K562 (cell line): ENCODE results near the gene DOK1. TPM values are rescaled to one million over a fixed set of nuclear protein-coding genes. Genes with fewer than 3 reads are reported as not detected.

Experiments used
- ATAC-seq: fragments of 200-7000 bp; cut with Tn5 transposase; 3 replicates; pipeline ENCODE4 v1.9.1; 2020; ENCODE audit warnings: moderate library complexity
- BruUV-seq: library from RNA; stranded (reverse); fragments of 400-500 nt; replicated peaks from 2 replicates; lab custom pipeline; 2021; lab: Mats Ljungman, UMichigan
- CTCF ChIA-PET: fragments of 300-600 bp; formaldehyde crosslinking; extraction: SDS; loops from one replicate; lab custom pipeline; 2021; ENCODE audit warnings: low intra/inter-chr PET ratio; lab: Yijun Ruan, JAX
- POLR2A ChIA-PET: fragments of 300-600, 350-650 bp; sonication (Branson Sonifier 250); formaldehyde crosslinking; extraction: SDS; loops from one replicate; lab custom pipeline; 2021; ENCODE audit warnings: antibody characterized with exemption, inconsistent platforms; lab: Yijun Ruan, JAX
- DNase-seq, 4 experiments: peaks; one replicate each; pipeline versions ENCODE4 v3.0.0 to v3.0.0-alpha.2; 2011 to 2018; ENCODE audit warnings: low spot score in 3 of 4, mixed read lengths in 3 of 4; ENCODE audit errors: extremely low read depth in 1 of 4
- FAIRE-seq: peaks from 2 replicates; lab custom pipeline; 2011; peaks lifted over from hg19 to GRCh38; lab: Jason Lieb, UNC
- H2AFZ ChIP-seq: 2 replicates; pipeline ENCODE4 v1.6.0; 2011; ENCODE audit warnings: low read depth, low read length, control low read depth, inconsistent platforms
- H3K27ac ChIP-seq: fragments of 200-600 bp; 3 replicates; pipeline ENCODE4 v1.8.0; 2011; ENCODE audit warnings: low read depth, mild to moderate bottlenecking, control low read depth, inconsistent platforms, low read length, moderate library complexity, mixed read lengths; ENCODE audit errors: extremely low read depth
- H3K27me3 ChIP-seq, 2 experiments: fragments of 300-600 bp in 1 of 2; 2 replicates in 1 of 2; 3 replicates in 1 of 2; pipeline versions ENCODE4 v1.6.0 to v1.8.0; 2011; ENCODE audit warnings: inconsistent platforms in 2 of 2, low read length in 2 of 2, mild to moderate bottlenecking in 1 of 2, mixed read lengths in 1 of 2, moderate library complexity in 1 of 2; ENCODE audit not compliant: control insufficient read depth in 2 of 2, insufficient read depth in 2 of 2
- H3K36me3 ChIP-seq: fragments of 300-600 bp; 3 replicates; pipeline ENCODE4 v1.8.0; 2011; ENCODE audit warnings: mild to moderate bottlenecking, low read length, inconsistent platforms; ENCODE audit not compliant: control insufficient read depth, insufficient read depth
- H3K4me1 ChIP-seq, 2 experiments: fragments of 200-600 bp in 1 of 2; replicated peaks in 1 of 2; 2 replicates in 1 of 2; 3 replicates in 1 of 2; pipeline versions ENCODE4 v1.5.1 to v1.8.0; 2011; ENCODE audit warnings: inconsistent platforms in 2 of 2, low read length in 2 of 2, mild to moderate bottlenecking in 1 of 2, mixed read lengths in 1 of 2, moderate library complexity in 1 of 2; ENCODE audit not compliant: control insufficient read depth in 2 of 2, insufficient read depth in 2 of 2
- H3K4me2 ChIP-seq: 2 replicates; pipeline ENCODE4 v1.6.1; 2011; ENCODE audit warnings: low read length, control low read depth, inconsistent platforms, mixed read lengths; ENCODE audit not compliant: insufficient read depth
- H3K4me3 ChIP-seq: fragments of 200-600 bp; sonication (generic), shearing (Covaris generic); 2 replicates; pipeline ENCODE4 v1.5.1; 2016; ENCODE audit warnings: control low read depth, inconsistent platforms
- H3K79me2 ChIP-seq: fragments of 200-600 bp; 3 replicates; pipeline ENCODE4 v1.8.0; 2011; ENCODE audit warnings: low read length, inconsistent platforms; ENCODE audit not compliant: control insufficient read depth, insufficient read depth
- H3K9ac ChIP-seq, 2 experiments: 2 replicates each; pipeline versions ENCODE4 v1.6.0 to v1.6.1; 2011; ENCODE audit warnings: low read depth in 2 of 2, low read length in 2 of 2, control low read depth in 1 of 2, inconsistent platforms in 1 of 2, mild to moderate bottlenecking in 1 of 2, mixed read lengths in 1 of 2; ENCODE audit not compliant: insufficient read depth in 1 of 2
- H3K9me1 ChIP-seq: one replicate; pipeline ENCODE4 v1.6.0; 2011; ENCODE audit warnings: inconsistent platforms, mild to moderate bottlenecking, low read length, moderate library complexity; ENCODE audit not compliant: control insufficient read depth, insufficient read depth
- H3K9me3 ChIP-seq: replicated peaks from 2 replicates; pipeline ENCODE4 v1.5.1; 2011; ENCODE audit warnings: low read depth, low read length, inconsistent platforms; ENCODE audit not compliant: control insufficient read depth, insufficient read depth
- H4K20me1 ChIP-seq: replicated peaks from 2 replicates; pipeline ENCODE4 v1.6.1; 2011; ENCODE audit warnings: low read length, inconsistent platforms, mixed read lengths; ENCODE audit not compliant: control insufficient read depth, insufficient read depth
- ARID4B ChIP-seq: sonication (generic); formaldehyde crosslinking; IDR thresholded peaks from 2 replicates; pipeline ENCODE4 v1.8.0; 2022; ENCODE audit warnings: mild to moderate bottlenecking, missing genetic modification reagents
- BCOR ChIP-seq: fragments of 450-650 bp; IDR thresholded peaks from 2 replicates; pipeline ENCODE4 v1.6.1; 2016
- CEBPG ChIP-seq, 3 experiments: fragments of 200-800 bp in 1 of 3; sonication (Bioruptor generic) in 1 of 3; sonication (generic) in 1 of 3; formaldehyde crosslinking in 1 of 3; IDR thresholded peaks in 2 of 3; conservative IDR thresholded peaks in 1 of 3; 2 replicates each; pipeline versions ENCODE4 v1.6.1 to v1.8.0; 2016 to 2022; ENCODE audit warnings: missing compliant biosample characterization in 2 of 3, missing genetic modification characterization in 2 of 3, mild to moderate bottlenecking in 1 of 3, missing genetic modification reagents in 1 of 3
- HNRNPUL1 ChIP-seq: fragments of 200-400 bp; formaldehyde crosslinking; IDR thresholded peaks from 2 replicates; pipeline ENCODE4 v1.6.1; 2017; ENCODE audit warnings: low read length
- ILF3 ChIP-seq: fragments of 450-650 bp; IDR thresholded peaks from 2 replicates; pipeline ENCODE4 v1.6.1; 2018; ENCODE audit warnings: antibody characterized with exemption, mild to moderate bottlenecking, moderate library complexity, borderline replicate concordance
- RBM25 ChIP-seq: fragments of 200-400 bp; formaldehyde crosslinking; IDR thresholded peaks from 2 replicates; pipeline ENCODE4 v1.6.1; 2018; ENCODE audit warnings: low read length, low read depth, moderate library complexity; ENCODE audit not compliant: severe bottlenecking
- SMARCC2 ChIP-seq: fragments of 450-650 bp; IDR thresholded peaks from 2 replicates; pipeline ENCODE4 v1.6.1; 2017; ENCODE audit warnings: antibody characterized with exemption, moderate library complexity, mild to moderate bottlenecking, low read depth
- SMARCE1 ChIP-seq: fragments of 450-650 bp; IDR thresholded peaks from 2 replicates; pipeline ENCODE4 v1.7.1; 2016; ENCODE audit warnings: mild to moderate bottlenecking
- ZFP36 ChIP-seq: fragments of 150-350 bp; IDR thresholded peaks from 2 replicates; pipeline ENCODE4 v1.6.1; 2018; ENCODE audit warnings: low read length, low read depth; ENCODE audit not compliant: partially characterized antibody
- WGBS: fragments of 100-300 bp; shearing (Covaris generic); methylation state at CpG from one replicate; pipeline ENCODE4 v1.1.6; 2016; ENCODE audit warnings: low coverage, mixed read lengths; ENCODE audit not compliant: insufficient coverage; ENCODE audit errors: missing lambda C conversion rate; 5-methylcytosine and 5-hydroxymethylcytosine counted together
- in situ Hi-C: fragments of 300-500 bp; cut with MboI; formaldehyde crosslinking; loops from 4 replicates; pipeline ENCODE4 v1.15.0; 2018; ENCODE audit warnings: inconsistent platforms, mixed read lengths
- intact Hi-C: fragments of 100-400 bp; cut with micrococcal nuclease; formaldehyde crosslinking; loops from 2 replicates; pipeline ENCODE4 v1.14.2; 2022
- polyA plus RNA-seq, 8 experiments: library from polyadenylated mRNA; depleted of rRNA in 4 of 8; stranded (reverse) in 5 of 8; unstranded in 3 of 8; fragments of >200 nt; fragmentation: Nextera tagmentation in 2 of 8; fragmentation: Illumina TruSeq in 1 of 8; extraction: Ambion mirVana in 2 of 8; extraction: Trizol in 1 of 8; gene quantifications; 2 replicates each; pipeline versions ENCODE4 v1.2.1 to v1.2.3, GENCODE V29; 2011 to 2014; ENCODE audit warnings: inconsistent platforms in 1 of 8, missing spikeins in 1 of 8
- total RNA-seq, 7 experiments: library from RNA; depleted of rRNA in 6 of 7; stranded (reverse); fragments of >200 nt in 6 of 7; fragmentation: Illumina TruSeq in 2 of 7; extraction: Trizol in 2 of 7; gene quantifications; 2 replicates each; pipeline versions ENCODE4 v1.2.1 to v1.2.3, GENCODE V29; 2011 to 2021; ENCODE audit warnings: low replicate concordance in 1 of 7

DOK1 gene
- total and polyA plus RNA-seq, 9 of the 15 experiments (the other 6 are each of a cell fraction or from before 2014, with no cell fraction given) = 0.59 to 36.4 (median 16.1) TPM

GRCh38 chr2:74551942-74552913, 2.3 kb upstream of the DOK1 start:
- intact Hi-C loops (no loop called here), in situ Hi-C loops (no loop called here)
- ChIA-PET POLR2A (interaction anchor here (0.5 to 1.3 kb wide), 2 partner anchors 25 to 148 kb away, joined by 3 to 4 read pairs; no protein-coding TSS in a partner anchor), CTCF (no interaction called here)
- H3K4me3 ChIP-seq = no peak overlapping the region
- TF ChIP-seq SMARCE1 (0 out of 2 replicates have a peak, but pooled peaks have one; percentile 13), SMARCC2 (no peak), HNRNPUL1 (no peak), RBM25 (peak; percentile 49), BCOR (peak; percentile 54; the same call in 1 of the 2 replicates), ARID4B (CRISPR knock-in tag) (no peak), ZFP36 (peak; percentile 60), CEBPG (CRISPR knock-in tag; IDR thresholded peaks at IDR 0.05) (no peak), CEBPG (tag; conservative IDR thresholded peaks at IDR 0.05 in 1 of 2, IDR thresholded peaks at IDR 0.05 in 1 of 2) (no peak), ILF3 (no peak)
- no peaks in the 10 kb centered on the region for H4K20me1 ChIP-seq
- DNase-seq (no peak), ATAC-seq (no peak), FAIRE-seq (peak; percentile 60)
- H2AFZ ChIP-seq = peak overlapping the region; percentile 49
- H3K9ac ChIP-seq = peak overlapping the region; percentile 3 to 76; a peak in 3 of 4 replicates
- H3K4me2 ChIP-seq = no peak overlapping the region
- no peaks in the 10 kb centered on the region for H3K9me3 ChIP-seq
- no peaks in the 10 kb centered on the region for H3K9me1 ChIP-seq
- no peak overlapping the region for H3K27ac ChIP-seq
- H3K79me2 ChIP-seq = peaks cover 16% of the 10 kb centered on the region; the same call in 2 of the 3 replicates
- peaks cover 13% of the 10 kb centered on the region; the same call in 1 of the 3 replicates for H3K36me3 ChIP-seq
- WGBS = 73% methylated on average over 16 of the region's 21 CpGs
- no peaks in the 10 kb centered on the region for H3K27me3 ChIP-seq
- H3K4me1 ChIP-seq = peaks cover 25 to 66% of the 10 kb centered on the region in 2 experiments
- BruUV-seq = no TSS peak
